ENCODE measurements around the gene FOXL2.

DNA sequence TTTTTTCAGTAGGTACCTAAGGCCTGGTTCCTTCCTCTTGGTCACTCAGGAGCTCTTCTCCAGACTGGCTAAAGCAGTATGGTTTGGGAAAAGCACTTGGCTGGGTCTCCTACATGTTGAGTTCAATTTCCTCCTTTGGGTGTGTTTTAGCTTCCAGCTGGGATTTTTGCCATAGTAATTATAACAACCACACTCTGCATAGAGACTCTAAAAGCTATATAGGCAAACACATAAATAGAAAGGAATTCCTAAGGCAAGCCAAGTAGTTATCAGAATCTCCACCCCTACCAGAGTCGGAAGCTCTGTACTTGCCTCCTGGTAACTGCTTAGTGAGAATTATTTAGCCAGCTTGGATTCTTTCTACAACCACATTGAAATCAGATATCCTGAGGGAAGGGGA lies 48.6 kb downstream of the FOXL2 start:
- TF ChIP-seq CTCF (IDR thresholded peaks at IDR 0.05; ENCODE audit: low read depth, low read length, poor library complexity, severe bottlenecking) (no peak), EZH2phosphoT487 (IDR thresholded peaks at IDR 0.05; ENCODE audit: borderline replicate concordance, low read length) (no peak)

Data from DOHH2 (cell line).